Measurements from ENCODE around the gene SNX1. TPM values are rescaled to one million over a fixed set of nuclear protein-coding genes. Genes with fewer than 3 reads are reported as not detected.

SNX1 gene
- total and polyA plus RNA-seq, 7 donors = 36.4 to 102 (median 61.0) TPM

DNA sequence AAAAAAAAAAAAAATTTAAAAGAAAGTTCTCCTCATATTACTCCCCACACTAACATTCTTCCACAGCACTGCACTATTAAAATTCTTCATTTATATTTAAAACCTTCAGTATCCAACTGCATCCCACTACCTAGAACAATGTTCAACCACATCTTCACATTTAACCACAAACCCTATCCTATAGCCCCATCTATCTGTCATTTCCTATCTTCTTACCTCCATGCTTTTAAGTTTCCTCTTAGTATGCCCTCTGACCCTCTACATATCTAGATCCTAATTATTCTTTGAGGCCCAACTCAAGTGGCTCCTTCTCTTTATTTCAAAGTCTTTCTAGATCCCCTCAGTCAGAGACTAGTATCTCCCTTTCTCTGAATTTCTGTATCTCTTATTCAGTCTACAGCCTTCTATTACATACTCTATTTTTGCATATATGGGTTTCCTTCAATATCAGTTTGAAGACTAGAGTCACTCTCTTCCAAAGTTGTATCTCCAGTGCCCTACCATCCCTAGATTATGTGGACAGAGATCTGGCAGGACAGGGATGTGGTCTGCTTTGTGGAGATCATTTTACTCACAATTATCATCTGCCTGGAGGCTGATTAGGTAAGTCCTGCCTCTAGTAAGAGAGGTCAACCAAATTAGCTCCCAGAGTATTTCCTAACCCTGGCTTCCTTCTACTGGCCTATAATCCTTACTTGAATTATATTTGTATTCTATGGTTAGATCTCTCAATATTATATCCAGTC is 3.5 kb upstream of the SNX1 start:
- ATAC-seq = peak in 3 of 4 donors; percentile 17 to 36 (median 27)
- peak overlapping the region; percentile 82 for H3K4me3 ChIP-seq
- TF ChIP-seq, protein P1, sequence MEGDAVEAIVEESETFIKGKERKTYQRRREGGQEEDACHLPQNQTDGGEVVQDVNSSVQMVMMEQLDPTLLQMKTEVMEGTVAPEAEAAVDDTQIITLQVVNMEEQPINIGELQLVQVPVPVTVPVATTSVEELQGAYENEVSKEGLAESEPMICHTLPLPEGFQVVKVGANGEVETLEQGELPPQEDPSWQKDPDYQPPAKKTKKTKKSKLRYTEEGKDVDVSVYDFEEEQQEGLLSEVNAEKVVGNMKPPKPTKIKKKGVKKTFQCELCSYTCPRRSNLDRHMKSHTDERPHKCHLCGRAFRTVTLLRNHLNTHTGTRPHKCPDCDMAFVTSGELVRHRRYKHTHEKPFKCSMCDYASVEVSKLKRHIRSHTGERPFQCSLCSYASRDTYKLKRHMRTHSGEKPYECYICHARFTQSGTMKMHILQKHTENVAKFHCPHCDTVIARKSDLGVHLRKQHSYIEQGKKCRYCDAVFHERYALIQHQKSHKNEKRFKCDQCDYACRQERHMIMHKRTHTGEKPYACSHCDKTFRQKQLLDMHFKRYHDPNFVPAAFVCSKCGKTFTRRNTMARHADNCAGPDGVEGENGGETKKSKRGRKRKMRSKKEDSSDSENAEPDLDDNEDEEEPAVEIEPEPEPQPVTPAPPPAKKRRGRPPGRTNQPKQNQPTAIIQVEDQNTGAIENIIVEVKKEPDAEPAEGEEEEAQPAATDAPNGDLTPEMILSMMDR (IDR thresholded peaks at IDR 0.05) = no peak
- peaks cover 45% of the 10 kb centered on the region for H3K4me1 ChIP-seq
- DNase-seq = no peak
- intact Hi-C loops (cut with DNase I) = no loop called here
- H3K36me3 ChIP-seq (ENCODE audit: insufficient read depth in 1 of 2, low read depth in 1 of 2) = peaks cover 0 to 30% of the 10 kb centered on the region in 2 donors
- H3K9me3 ChIP-seq = no peaks in the 10 kb centered on the region
- peak overlapping the region; percentile 97 for H3K27ac ChIP-seq
- H3K27me3 ChIP-seq (ENCODE audit: insufficient read depth in 3 of 3, low read length in 2 of 3) = no peaks in the 10 kb centered on the region

DNA sequence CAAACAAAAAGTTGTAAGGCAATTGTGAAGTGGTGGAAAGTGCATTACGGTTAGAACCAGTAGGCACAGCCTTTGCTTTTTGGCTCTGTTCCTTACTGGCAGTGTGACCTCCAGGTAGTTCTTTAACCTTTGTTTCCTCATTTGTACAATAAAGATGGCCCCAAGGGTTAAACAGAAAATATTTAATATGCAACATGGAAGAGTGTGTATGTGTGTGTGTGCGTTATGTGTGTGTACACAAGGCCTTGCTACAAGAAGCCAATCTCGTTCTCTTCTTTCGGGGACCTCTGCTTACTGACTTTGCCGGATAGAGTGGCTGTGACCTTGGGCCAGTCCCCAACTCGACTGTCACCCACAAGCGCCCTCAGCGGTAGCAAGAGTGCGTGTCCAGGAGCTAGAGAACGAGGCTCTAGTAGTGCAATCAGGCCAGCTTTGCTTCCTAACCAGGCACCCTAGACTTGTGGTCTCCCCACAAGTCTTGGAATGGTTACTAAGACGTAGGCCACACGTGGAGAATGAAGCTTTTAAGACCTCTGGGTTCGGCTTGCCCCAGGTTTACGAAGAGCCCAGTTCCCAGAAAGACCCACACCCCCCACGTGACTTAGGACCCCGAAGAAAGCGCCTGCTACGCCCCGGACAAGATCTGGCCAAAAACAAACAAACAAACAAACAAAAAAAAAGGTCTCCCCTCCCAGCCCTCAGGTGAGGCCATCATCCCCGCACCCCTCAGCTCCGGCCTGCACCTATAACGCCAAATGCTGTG is 2.7 kb upstream of the SNX1 start:
- H3K4me3 ChIP-seq = peak overlapping the region; percentile 82
- no peaks in the 10 kb centered on the region for H3K9me3 ChIP-seq
- TF ChIP-seq, protein P1 (IDR thresholded peaks at IDR 0.05) = no peak
- ATAC-seq (peak; percentile 33 to 58 (median 47)), DNase-seq (peak; percentile 54 to 75)
- peaks cover 53% of the 10 kb centered on the region for H3K4me1 ChIP-seq
- intact Hi-C loops (cut with DNase I) = no loop called here
- H3K27ac ChIP-seq = peak overlapping the region; percentile 97
- WGBS, 3 donors = 1 to 2% (median 2%) methylated on average over 22 of the region's 22 CpGs
- H3K27me3 ChIP-seq (ENCODE audit: insufficient read depth in 3 of 3, low read length in 2 of 3) = no peaks in the 10 kb centered on the region
- H3K36me3 ChIP-seq (ENCODE audit: insufficient read depth in 1 of 2, low read depth in 1 of 2) = peaks cover 0 to 22% of the 10 kb centered on the region in 2 donors

DNA sequence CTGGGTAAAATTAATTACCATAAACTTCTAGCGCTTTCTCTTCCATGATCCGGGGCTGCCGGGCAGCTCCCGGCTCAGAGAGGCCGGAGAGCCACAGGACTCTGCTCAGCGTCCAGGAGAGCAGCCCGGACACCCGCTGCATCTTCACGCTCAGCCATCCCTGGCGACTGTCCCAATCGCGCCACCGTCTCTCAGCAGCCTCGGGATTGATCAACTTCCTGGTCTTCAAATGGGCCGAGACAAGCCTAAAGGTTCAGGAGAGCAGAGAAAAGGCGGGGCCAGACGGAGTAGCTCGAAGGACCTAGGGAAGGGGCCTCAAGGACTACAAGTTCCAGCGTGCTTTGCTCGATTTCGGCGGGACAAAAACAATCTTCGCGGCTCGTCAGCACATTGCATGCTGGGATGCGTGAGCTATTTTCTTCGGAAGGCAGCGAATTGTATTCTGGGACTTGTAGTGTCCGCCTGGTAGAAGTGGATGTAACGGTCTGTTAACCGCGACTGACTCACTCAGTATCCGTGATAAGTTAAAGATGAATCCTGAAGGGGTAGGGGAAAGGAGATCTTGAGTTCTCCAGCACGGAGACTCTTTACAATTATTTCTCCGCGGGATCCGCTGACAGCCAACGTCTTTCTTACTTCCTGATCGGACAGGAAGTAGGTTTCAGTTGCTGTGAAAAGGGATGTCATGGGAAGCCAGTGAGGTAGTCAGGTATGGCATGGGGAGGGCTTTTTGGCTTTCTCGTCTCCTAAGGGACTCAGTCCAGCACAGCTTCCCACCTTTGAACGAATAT is 2.0 kb upstream of the SNX1 start, which contains the start of gene CIAO2A:
Gene CIAO2A (minus strand): TSS at position 212 of the 791 bp plus-strand sequence. CDS start 70 bp downstream, at position 142.
- no peaks in the 10 kb centered on the region for H3K27me3 ChIP-seq (ENCODE audit: insufficient read depth in 3 of 3, low read length in 2 of 3)
- peaks cover 59% of the 10 kb centered on the region for H3K4me1 ChIP-seq
- WGBS, 3 donors = 0% methylated on average over 41 of the region's 41 CpGs
- H3K36me3 ChIP-seq (ENCODE audit: insufficient read depth in 1 of 2, low read depth in 1 of 2) = peaks cover 0 to 14% of the 10 kb centered on the region in 2 donors
- peak within 1 kb of the TSS; percentile 82 for H3K4me3 ChIP-seq
- DNase-seq (peak; percentile 94 to 95), ATAC-seq (peak; percentile 83 to 87 (median 84))
- intact Hi-C loops (cut with DNase I) = no loop called here
- TF ChIP-seq, protein P1 (IDR thresholded peaks at IDR 0.05) = no peak
- H3K9me3 ChIP-seq = no peaks in the 10 kb centered on the region
- peak within 1 kb of the TSS; percentile 97 for H3K27ac ChIP-seq

DNA sequence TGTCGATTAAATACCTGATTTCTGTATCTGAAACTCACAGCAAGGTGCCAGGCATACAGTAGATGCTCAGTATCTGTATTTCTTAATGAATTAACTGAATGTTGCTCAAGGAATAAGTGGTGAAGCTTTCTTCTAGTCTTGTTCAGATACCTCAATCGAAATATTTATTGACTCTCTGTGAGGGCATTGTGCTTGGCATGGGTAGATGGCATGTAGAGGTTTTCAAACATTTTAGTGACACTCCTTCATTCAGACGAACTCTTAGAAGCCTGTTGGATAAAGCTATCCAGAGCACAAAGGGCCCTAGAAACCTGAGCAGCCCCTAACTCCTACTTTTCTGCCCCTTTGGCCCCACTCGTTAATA is 369 bp upstream of the SNX1 start:
- peaks cover 67% of the 10 kb centered on the region for H3K4me1 ChIP-seq

More for the DNA sequence above, 369 bp upstream of the SNX1 start:
- DNase-seq = no peak
- TF ChIP-seq, protein P1 (IDR thresholded peaks at IDR 0.05) = no peak
- WGBS, 3 donors = 34 to 39% (median 35%) methylated on average over 4 of the region's 4 CpGs
- H3K9me3 ChIP-seq = no peaks in the 10 kb centered on the region
- no peaks in the 10 kb centered on the region for H3K27me3 ChIP-seq (ENCODE audit: insufficient read depth in 3 of 3, low read length in 2 of 3)
- ATAC-seq = no peak
- H3K27ac ChIP-seq = peak overlapping the region; percentile 97
- peaks cover 0 to 6% of the 10 kb centered on the region in 2 donors for H3K36me3 ChIP-seq (ENCODE audit: insufficient read depth in 1 of 2, low read depth in 1 of 2)
- peak overlapping the region; percentile 82 for H3K4me3 ChIP-seq
- intact Hi-C loops (cut with DNase I) = no loop called here

All from psoas muscle (tissue), 8 donors.